ENCODE measurements around the gene COQ10B.
A peak's percentile ranks its signal among the peaks of the same experiment; 100 is the strongest.

Gene COQ10B

DNA sequence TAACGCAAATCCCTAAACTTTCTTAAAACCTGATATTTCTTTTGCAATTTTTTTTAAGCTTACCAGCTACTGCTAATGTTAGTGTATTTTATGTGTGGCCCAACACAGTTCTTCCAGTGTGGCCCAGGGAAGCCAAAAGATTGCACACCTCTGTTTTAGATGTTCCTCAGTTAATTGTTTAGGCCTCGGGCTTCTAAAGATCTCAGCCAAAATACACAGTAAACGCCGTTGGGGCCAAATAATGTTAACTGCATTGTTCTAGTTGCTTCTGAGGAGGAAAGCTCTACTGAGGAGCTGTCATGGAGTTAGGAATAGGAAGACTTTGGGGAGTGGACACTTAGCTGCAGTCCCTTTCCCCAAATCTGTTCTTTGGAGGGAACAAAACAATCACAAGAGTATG lies 48.8 kb downstream of the COQ10B start:
- no peak for DNase-seq (ENCODE audit: low read depth)

GRCh38 chr2:197502685-197503084 lies 49.3 kb downstream of the COQ10B start:
- no peak for DNase-seq (ENCODE audit: low read depth)

- DNase-seq (ENCODE audit: low read depth): no peak
Measured at GRCh38 chr2:197504000-197504399, 50.6 kb downstream of the COQ10B start.

GRCh38 chr2:197504512-197504911 lies 51.2 kb downstream of the COQ10B start:
- DNase-seq (ENCODE audit: low read depth): no peak

GRCh38 chr2:197506658-197507057 lies 53.3 kb downstream of the COQ10B start:
- no peak for DNase-seq (ENCODE audit: low read depth)

GRCh38 chr2:197513915-197514314 lies 60.6 kb downstream of the COQ10B start:
- no peak for DNase-seq (ENCODE audit: low read depth)

DNA sequence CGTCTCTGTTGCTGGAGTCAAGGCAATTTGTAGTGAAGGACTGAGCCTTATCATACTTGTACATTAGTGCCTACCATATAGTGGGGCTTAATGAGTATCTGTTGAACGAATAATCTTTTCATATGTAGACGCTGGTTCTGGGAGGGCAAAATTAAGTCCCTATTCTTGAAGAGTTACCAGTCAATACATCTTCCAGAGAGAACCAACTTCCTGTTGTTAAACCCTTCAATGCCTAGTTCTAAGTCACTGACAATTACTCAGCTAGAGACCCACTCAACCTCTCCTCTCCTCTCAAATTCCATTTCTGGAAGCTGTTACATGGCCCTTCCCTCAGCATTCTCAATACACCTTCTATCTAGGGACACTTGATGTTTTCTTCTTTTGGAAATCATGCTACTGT lies 61.4 kb downstream of the COQ10B start:
- DNase-seq (ENCODE audit: low read depth): no peak

- no peak for DNase-seq (ENCODE audit: low read depth)
Measured at GRCh38 chr2:197515315-197515738, 62.0 kb downstream of the COQ10B start.

- DNase-seq (ENCODE audit: low read depth): peak; percentile 88
Measured at GRCh38 chr2:197515739-197516392, 62.5 kb downstream of the COQ10B start, which contains the start of gene MOB4. MOB4 (plus strand) TSS chr2:197516066; CDS start chr2:197516087, 21 bp downstream.

GRCh38 chr2:197516393-197516761 lies 63.0 kb downstream of the COQ10B start:
- no peak for DNase-seq (ENCODE audit: low read depth)

- no peak for DNase-seq (ENCODE audit: low read depth)
Measured at GRCh38 chr2:197517150-197517549, 63.8 kb downstream of the COQ10B start.

Data from GM04504 (cell line).